Suppressor macrophage treated with lipopolysaccharide for 4 hours (primary cell): ENCODE measurements around the gene RAPSN.
A peak's percentile ranks its signal among the peaks of the same experiment; 100 is the strongest.

ENCODE experiments used
- DNase-seq: peaks from one replicate; pipeline ENCODE4 v3.0.0-alpha.2; 2020

RAPSN gene

DNA sequence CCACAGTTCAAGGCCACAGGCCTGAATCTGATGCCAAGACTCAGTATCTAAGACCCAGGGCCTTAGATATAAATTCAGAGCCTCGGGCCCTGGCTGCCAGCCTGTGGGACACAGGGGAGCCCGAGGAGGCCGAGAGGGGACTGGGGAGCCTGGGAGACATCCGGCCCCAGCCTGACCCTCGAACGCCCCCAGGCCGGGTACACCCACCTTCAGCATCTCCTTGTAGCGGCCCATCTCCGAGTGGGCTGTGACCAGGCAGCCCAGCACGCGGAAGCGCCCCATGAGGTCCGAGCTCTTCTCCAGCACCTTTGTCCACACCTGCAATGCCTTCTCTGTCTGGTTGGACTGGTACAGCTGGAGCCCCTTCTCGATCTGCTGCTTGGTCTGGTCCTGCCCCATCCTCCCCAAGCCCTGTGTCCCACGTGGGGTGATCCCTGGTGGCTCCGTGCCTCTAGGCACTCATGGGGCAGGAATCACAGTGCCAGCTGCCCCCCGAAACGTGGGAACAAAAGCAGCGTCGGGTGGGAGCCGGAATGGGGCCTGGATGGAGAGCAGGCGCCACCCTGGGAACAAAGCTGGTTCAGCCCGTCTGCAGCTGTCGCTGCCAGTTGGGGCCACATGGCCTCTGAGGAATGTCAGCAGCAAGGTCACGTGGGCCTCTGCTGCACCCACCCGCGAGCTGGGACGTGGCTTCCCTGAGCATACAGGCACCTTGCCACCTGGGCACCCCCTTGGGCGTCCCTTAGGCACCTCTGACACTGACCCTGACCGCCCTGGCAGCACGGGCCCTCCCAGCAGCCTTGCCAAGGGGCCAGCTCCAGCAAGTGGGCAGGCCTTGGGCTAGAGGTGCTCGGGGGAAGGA, at the start of gene RAPSN:
RAPSN (minus strand) TSS at position 571 of the 862 bp plus-strand sequence; CDS start at position 399, 172 bp downstream.
- no peak for DNase-seq

DNA sequence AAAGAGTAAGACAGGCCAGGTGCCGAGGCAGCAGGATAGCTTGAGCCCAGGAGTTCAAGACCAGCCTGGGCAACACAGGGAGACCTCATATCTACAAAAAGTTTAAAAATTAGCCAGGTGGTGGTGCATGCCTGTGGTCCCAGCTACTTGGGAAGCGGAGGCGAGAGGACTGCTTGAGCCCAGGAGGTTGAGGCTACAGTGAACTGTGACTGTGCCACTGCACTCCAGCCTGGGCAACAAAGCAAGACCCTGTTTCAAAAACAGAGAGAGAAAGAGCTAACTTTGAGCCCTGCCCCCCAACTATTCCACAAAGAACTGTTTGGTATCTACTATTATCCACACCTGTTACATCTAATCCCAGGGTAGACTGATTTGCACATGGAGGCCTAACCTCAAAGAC, 49.2 kb upstream of the RAPSN start:
- DNase-seq = no peak

DNA sequence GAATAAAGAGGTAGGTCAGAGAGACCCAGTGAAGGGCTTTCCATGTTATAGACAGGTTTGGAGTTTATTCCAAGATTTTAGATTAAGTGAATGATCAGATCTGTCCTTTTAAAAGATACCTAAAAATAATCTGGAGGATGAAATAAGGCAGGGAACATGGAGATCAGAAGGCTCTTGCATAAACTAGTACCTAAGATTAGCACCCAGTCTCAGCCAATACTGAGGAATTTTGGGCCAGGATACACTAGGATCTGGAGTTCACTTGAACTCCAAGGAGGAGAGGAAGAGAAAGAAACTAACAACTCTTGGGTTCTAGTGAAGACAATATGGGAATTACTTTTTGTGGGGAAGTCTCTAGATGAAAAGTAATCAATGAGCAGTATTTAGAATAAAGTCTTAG, 47.9 kb upstream of the RAPSN start:
- no peak for DNase-seq

DNA sequence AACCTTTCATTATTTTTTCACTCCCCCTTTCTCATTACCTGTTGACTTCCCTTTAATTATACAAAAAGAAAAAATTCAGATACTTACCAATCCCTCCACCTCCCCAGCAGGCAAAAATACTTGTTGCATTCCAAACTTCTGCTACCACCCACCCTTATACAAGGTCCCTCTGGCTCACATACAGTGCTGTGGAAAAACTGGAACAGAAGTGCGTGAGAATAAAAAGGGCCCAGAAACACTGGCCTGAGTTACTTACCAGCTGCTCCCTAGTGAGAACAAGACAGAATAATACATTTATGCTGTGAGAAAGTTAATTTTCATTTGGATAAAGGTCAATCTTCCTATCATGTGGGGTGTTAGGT, 46.9 kb upstream of the RAPSN start:
- DNase-seq = no peak

DNA sequence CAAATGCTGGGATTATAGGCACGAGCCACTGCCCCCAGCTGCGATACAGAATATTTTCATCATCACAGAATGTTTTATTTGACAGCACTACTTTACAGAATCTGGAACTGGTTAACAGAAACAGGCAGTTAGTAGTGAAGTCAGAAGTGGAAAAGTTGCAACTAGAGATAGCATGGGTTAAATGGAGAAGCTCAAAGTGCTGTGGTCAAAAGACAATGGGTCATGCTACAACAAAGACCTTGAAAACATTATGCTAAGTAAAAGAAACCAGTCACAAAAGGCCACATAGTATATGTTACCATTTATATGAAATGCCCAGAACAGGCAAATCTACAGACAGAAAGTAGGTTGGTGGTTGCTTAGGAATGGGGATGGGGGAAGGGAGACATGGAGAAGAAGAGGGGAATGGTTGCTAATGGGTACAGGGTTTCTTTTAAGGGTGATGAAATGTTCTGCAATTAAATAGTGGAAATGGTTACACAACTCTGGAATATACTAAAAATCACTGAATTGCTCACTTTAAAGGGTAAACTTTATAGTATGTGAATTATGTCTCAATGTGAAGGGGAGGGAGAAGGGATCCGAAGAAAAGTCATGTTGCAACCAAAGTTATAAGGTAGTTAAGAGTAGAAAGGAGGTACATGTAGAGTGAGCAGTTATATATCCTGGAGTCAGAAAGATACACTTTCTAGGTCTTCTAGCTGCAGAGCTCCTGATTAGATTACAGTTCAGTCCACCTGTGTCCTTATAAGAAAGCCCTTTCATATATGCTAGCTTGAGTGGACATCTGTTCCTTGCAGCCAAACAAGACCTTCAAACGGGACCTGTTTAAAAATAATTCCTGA, 46.3 kb upstream of the RAPSN start:
- peak; percentile 76 for DNase-seq

DNA sequence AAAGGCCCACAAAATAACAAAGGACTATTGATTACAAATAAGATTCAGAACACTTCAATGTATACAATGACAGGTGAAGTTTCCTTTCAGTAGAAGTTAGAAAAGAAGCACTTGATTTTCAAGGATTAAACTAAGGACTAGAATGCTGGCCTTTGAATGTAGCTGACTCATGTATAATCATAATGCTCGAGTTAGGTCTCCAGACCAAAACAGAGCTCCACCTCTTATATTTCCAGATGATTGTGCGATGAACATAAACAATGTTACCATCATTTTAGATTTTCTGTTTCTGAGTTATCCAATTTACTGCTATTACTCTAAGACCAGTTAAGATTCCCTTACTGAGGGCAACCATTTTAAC, 40.4 kb upstream of the RAPSN start:
- no peak for DNase-seq

DNA sequence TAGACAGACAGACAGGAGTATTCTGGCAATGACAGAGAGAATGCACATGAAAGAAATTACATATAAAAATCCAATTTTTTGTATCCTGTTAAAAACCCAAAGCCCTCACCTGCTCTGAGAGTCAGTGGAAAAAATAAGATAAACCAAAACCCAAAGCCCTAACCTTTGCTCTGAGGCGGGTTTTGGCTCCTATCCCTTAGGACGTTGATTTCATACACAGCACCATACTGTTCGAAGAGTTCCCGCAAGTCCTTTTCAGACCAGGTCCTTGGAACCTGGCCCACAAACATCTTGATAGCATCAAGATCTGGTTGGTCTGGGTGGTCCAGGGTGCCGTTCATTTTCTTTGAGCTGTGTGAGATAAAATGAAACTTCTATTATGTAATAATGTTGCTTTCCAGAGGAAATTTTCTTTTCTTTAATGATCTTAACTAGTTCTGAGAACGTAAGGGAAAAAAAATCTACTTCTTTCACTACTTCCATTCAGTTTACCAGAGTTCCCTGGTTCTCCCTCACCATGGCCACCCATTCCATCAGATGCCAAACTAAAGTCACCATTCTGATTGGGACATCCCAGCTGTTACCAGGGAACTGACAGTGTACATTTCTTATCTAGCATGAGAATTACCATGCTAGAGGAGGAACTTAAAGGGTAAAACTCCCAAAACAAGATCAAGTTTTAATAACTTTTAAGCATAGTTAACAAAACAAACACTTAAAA, 39.9 kb upstream of the RAPSN start:
- no peak for DNase-seq

DNA sequence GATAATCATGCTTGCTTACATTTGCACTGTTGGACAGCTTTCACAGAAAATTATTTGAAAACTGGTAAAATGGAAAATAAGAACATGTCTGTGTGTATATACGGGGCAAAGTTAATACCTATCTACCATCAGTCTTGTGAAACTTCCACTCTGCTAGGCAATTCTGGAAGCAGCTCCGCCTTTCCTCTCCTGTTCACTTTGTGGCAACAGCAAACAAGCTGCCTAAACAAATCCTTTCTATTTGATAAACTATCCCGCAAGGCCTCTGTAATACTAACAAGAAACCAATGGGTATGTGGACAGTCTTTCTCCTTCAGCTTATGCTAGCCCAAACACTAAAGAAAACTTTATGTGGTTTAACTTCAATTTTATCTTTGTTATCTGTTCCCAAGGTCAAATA, 39.2 kb upstream of the RAPSN start:
- no peak for DNase-seq

DNA sequence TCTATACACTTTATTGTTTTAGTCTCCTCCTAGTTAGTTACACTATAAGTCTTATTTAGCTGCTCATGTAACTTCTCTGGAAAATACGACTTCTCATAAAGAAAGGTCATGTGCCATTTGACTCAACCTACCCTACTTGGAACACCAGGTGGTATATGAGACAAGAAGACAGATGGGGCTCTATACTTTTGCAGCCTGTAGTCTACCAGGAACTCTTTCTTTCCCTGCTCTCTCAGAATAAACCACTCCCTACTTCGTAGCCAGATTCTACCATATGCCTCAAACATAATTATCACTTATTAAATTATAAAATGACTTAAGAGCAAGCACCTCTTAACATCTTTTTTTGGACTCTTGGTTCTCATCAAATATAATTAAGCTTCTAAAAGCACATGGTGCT, 38.5 kb upstream of the RAPSN start:
- no peak for DNase-seq

DNA sequence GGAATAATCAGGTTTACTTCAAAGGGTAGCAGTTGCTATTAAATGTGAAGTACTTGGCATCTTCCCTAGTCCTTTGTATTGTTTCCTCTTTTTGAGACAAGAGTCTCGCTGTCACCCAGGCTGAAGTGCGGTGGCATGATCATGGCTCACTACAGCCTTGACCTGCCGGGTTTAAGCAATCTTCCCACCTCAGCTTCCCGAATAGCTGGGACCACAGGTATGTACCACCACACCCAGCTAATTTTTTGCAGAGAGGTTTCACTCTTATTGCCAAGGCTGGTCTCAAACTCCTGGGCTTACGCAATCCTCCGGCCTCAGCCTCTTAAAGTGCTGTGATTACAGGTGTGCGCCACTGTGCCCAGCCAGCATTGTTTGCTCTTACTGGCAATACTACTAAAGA, 36.2 kb upstream of the RAPSN start:
- peak; percentile 35 for DNase-seq

DNA sequence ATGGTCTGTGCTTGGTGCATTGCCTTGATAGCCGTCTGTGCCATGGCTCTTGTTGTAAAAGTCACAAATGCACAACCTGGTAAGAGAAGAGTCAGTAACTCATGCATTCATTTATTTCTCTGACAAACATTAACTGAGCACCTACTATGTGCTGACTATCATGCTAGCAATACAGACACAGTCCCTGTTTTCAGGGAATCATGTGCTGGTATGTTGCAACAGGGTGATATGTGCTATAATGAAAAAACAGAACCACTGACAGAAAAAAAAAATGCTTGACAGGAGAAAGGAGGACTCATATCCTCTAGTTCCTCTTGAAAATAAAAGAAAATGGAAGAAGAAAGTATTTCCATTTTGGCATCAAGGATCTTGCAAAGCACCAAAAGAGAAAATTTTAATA, 34.5 kb upstream of the RAPSN start:
- peak; percentile 59 for DNase-seq

DNA sequence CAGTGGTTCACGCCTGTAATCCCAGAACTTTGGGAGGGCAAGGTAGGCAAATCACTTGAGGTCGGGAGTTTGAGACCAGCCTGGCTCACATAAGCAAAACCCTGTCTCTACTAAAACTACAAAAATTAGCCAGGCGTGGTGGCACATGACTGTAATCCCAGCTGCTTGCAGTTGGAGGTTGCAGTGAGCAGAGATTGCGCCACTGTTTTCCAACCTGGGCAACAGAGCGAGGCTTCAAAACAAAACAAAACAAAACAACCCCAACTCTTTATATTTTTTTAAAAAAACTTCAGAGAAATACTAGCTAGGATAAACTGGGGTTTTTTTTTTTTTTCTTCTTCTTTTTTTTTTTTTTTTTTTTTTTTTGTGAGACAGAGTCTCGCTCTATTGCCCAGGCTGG, 31.8 kb upstream of the RAPSN start:
- no peak for DNase-seq

DNA sequence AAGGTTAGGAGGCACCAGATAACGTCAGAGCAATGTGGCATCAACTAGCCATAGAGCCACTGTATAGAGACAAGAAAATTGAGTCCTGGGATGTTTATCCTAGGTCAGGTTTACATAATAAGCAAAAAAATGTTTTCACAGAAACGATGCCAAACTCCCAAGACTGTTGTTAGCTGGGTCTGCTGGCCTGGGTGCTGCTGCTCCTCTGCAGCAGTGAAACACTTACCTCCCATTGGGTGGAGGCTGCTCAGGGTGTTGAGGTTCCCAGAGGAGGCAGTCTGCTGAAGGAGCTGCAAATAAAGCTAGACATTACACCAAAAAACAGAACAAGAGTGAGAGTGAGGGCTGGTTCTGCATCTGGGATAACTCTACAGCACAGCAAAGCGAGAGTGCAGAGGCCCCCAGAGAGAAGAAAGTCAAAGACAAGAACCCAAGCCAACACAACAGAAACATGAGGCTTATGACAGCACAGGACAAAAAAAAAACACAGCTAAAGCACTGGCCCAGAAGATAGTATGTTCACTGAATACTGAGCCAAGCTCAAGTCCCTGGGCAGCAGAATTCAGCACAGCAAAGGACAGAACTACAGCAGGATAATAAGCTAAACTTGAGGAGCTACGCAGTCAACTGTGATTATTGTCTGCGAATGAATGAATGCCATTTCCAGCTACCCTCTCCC, 29.9 kb upstream of the RAPSN start:
- DNase-seq = no peak

DNA sequence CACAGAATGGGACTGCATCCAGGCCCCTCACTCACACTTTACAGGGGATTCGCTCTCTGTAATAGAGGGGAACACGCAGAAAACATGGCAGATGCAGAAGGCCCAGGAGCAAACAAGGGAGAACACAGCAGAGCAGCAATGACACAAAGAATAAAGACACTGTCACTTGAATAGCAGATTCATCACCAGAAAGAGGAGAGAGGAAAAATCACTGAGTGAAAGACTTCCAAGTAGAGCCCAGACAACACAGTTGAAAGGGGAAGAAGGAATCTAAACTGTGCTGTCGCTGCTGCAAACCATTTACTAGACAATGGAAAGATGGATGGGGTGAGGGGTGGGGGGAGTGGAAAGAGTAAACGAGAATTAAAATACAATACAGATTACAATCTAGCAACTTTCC, 28.8 kb upstream of the RAPSN start:
- no peak for DNase-seq

DNA sequence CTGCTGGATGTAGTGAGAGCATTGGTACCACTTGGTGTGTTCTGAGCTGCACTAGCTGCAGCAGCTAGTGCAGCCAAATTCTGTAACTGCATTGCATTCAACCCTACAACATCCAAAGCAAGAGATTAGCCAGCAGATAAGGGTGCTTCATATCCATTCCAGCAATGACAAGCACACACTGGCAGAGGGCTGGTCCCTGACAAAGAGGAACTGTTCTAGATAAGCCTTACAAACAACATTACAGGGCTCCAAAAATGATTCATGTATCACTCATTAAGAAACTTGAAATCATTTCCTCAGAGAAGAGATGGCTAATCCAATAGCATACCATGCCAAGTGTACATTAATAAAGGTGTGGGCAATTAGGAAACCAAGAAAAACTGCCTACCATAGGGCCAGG, 28.4 kb upstream of the RAPSN start:
- peak; percentile 65 for DNase-seq

DNA sequence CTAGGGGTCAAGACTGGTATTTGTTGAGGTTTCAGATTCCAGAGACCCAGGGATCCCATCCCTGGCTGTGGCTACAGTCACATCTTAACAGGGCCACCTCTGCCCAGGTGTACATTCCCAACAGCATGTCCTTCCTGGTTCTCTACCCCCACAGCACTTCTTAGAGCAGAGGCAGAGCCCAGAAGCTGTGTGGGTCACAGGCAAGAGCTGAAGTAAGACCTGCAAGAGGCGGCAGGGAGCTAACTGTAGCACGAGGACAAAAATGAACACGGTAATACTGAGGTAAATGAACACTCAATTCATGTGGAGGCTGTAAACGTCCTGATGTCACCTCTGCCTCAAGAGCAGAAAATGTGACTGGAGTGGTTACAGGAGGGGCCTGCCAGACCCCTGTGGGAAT, 21.7 kb upstream of the RAPSN start:
- no peak for DNase-seq

DNA sequence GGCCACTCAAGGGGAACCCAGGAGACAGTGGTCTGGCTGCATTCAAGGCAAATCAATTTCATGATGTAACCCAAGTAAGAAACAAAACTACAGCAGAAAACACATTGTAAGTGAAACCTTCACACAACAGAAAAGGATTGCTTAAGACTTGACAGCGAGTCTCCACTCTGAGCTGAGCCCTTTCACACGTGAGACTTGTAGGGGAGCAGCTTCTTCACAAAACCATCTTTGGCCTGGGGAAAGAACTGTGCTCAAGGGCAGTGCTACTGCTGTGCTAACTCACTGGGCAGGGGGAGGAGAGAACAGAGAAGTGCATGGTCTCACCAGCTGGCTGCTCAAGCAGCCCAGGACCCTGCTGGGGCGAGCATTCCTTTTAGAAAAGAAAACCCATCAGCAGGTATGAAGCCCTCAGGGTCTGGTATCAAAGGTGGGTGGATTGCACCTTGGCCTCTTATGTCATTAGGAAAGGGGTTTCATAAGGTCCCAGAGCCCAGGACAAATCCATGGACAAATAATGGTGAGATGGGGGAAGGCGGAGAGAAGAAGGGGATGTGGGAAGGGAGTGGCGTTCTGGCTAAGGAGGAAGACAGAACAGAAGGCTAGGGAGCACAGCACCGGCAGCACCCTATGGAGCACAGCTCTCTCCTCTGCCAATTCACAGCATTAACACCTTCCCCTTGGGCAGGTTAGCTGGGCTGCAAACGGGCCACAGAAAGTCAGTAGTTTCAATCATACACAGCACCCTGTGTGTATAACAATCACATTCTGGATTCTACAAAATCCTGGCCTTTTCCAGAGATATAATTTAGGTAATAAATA, 20.6 kb upstream of the RAPSN start:
- DNase-seq = peak; percentile 28

DNA sequence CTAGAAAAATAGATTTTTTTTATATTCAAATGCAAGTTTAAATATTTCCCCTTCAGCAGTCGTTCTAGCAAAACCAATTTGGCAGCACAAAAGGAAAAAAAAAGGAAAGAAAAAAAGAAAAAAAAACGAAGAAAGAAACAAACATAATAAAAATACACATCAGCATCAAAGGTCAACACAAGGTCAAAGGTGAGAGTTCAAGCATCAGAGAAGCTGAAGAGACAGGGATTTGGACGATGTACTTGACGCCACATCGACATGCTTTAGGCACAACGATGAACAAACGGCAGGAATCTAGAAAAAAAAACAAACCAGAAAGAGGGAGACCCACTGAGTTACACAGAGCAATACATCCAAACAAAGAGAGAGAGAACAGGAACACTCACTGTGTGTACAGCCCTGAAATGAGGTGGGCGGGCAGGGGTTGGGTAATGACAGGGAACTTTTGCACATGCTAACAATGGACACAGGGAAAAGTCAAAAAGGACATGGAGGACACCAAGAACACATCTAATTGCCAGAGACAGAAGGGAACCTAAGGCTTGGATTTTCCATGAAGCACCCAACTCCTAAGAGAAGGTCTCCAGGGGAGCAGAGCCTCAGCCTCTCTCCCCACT, 19.8 kb upstream of the RAPSN start:
- DNase-seq = peak; percentile 46

DNA sequence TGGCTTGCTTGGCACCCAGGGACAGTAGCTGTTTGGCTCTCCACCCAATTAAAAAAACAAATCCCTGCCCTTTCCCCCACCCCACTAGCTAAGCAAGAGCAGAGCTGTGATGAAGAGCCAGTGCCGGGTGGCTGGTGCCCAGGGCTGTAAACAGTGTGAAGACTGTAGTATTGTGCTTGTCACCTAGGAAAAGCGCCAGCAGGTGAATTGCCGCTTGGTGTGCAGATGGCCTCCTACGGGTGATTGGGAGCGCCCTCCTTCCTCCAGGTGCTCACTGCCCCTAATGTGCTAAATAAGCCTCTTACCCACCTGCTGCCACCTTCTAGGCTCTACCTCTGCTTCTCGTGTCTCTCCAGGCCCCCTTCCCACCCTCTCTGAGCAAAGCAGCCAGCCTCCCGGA, 18.4 kb upstream of the RAPSN start:
- no peak for DNase-seq

DNA sequence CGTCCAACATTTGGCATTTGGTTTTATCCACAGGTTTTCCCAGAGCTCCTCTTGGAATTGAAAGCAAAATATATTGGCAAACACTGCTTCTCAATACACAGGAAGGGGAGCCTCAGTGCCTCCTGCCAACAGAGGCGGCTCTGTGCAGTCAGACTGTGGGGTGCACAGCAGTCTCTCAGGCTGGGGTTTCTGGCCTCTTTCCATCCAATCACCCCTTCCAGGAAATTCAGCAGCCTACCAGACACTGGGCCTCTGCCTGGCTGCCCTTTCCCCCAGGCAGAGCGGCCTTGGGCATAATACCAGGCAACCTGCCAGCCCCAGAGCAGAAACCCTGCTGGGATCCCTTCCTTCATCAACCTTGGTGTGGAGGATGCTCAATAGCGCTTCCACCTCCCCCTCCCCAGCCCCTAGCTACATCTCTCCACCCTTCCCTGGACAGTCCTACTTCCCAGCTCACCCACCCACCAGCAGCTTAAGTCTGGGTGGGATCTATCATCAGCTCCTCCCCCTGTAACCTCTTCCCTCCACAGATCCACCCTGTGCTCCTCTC, 17.8 kb upstream of the RAPSN start:
- no peak for DNase-seq

DNA sequence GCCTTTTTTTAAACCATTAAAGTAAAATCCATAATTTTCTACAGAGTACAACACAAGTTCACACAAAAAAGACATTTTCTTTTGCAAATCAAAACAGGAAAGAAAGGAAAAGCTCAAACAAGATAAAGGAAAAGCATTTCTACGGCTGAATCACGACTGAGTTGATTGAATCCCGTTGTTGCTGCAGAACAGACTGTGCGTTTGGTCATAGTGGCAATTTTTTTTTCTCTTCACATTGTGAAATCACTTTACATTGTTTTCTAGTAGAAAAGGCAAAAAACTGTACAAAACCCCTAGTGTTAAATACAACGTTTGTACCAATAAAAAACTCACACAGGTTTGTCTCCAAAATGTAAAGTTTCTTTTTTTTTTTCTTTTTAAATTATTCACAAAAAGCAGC, 17.3 kb upstream of the RAPSN start:
- DNase-seq = no peak
